Stimulated activated CD4-positive, alpha-beta T cell treated with anti-CD3 and anti-CD28 coated beads, Interleukin-12 subunit alpha, Interleukin-12 subunit beta, amount 100 ng/mL, for 4 hours (primary cell): ENCODE results near the gene MEST.
"Not testable (repeated sequence)": the region's sequence is repeated elsewhere in the genome, so short reads cannot be mapped to it uniquely, and the experiment has no call there.

Experiments
- DNase-seq: peaks from one replicate; pipeline ENCODE4 v3.0.0-alpha.2; 2020

The MEST gene, protein sequence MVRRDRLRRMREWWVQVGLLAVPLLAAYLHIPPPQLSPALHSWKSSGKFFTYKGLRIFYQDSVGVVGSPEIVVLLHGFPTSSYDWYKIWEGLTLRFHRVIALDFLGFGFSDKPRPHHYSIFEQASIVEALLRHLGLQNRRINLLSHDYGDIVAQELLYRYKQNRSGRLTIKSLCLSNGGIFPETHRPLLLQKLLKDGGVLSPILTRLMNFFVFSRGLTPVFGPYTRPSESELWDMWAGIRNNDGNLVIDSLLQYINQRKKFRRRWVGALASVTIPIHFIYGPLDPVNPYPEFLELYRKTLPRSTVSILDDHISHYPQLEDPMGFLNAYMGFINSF

DNA sequence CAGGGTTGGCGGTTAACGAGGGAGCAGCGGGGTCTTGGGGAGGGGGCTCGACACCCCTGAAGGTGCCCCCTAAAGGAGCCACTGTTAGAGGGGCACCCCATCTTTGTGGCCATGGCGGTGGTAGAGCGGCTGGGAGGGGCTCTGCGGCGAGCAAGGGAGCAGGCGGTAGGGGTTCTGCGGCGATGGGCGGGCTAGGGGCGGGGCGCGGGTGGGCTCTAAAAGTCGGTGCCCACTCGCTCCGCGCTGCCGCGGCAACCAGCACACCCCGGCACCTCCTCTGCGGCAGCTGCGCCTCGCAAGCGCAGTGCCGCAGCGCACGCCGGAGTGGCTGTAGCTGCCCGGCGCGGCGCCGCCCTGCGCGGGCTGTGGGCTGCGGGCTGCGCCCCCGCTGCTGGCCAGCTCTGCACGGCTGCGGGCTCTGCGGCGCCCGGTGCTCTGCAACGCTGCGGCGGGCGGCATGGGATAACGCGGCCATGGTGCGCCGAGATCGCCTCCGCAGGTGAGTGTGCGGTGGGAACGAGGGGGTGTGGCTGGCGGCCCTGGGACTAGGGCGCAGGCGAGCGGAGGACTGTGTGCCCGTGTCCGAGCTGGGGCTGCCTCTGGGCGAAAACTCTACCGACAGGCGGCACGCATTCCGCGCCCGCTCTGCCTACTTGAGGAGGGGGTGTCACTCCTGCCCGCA is at the start of gene MEST:
MEST (plus strand) TSS at position 245 of the 682 bp plus-strand sequence; CDS start at position 474, 229 bp downstream.
- DNase-seq = no peak

- no peak for DNase-seq
Measured at GRCh38 chr7:130442601-130443000, 49.3 kb upstream of the MEST start.

- no peak for DNase-seq
Measured at GRCh38 chr7:130444234-130444633, 47.7 kb upstream of the MEST start.

- no peak for DNase-seq
Measured at GRCh38 chr7:130444751-130445407, 47.0 kb upstream of the MEST start.

- no peak for DNase-seq
Measured at GRCh38 chr7:130446259-130446658, 45.6 kb upstream of the MEST start.

- not testable (repeated sequence) for DNase-seq
Measured at GRCh38 chr7:130451344-130451743, 40.5 kb upstream of the MEST start.

- DNase-seq = no peak
Measured at GRCh38 chr7:130452951-130453350, 38.9 kb upstream of the MEST start.

GRCh38 chr7:130454959-130455358 is 36.9 kb upstream of the MEST start:
- DNase-seq = no peak

DNA sequence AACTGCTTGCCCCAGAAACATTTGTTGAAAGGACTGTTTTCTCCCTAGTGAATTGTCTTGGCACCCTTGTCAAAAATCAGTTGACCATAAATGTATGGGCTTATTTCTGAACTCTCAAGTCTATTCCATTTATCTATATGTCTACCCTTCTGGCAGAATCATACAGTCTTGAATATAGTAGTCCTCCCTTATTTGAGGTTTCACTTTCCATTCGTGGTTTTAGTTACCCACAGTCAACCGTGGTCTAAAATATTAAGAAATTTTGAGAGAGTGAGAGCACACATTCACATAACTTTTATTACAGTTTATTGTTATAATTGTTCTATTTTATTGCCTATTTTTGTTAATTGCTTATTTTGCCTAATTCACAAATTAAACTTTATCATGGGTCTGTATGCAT is 33.6 kb upstream of the MEST start:
- DNase-seq = no peak

DNA sequence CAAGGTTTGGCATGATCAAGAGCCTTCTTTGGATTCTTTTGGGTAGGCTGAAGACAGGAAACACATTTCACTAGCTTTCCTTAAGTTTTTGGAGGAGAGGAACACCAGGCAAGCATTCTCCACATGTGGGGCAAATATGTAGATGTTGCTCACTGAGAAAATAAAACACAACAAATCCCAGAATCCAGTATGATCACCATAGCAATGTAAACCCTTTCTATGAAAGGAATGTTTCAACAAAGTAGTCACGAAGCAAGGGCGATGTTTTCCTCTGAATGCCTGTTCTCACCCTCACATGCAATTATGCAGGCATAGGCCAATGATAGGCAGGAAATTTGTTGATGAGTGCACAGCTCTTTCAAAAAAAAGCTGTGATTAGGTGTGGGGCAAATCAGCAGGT is 30.6 kb upstream of the MEST start:
- DNase-seq = no peak

DNA sequence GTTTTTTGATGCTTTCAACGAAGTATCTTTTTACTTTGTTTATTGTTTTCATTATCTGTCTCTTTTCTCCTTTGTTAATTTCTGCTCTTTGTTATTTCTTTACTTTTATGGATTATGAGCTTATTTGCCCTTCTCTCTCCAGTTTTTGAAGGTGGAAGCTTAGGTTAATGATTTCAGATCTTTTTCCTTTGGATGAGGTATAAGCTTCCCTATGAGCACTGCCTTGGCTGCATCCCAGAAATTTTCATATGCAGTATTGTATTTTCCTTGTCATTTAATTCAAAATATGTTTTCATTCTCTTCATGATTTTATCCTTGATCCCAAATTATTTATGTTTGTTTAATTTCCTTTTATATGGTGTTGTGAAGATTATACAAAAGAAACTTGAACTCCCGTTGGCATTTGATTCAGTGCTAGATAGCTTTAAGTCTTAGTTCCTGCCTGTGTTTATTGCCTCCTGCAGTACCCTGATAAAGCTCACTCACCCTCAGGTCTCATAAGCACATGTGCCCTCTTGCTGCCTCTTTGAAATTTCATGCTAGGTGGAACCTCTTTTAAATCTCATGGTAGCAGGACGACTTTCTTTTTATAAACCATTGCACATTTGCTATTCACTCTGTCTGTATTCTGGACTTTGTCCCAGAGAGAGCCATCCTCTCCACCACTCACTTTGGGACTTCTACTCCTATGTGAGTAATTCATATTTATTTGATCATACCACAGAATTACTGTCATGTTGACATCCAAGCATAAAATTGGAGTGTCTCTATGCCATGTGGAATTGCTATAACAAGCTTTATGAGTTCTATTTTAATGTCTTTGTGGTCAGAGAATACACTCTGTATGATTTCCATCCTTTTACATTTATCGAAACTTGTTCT is 28.1 kb upstream of the MEST start:
- DNase-seq = no peak

- no peak for DNase-seq
Measured at GRCh38 chr7:130468612-130469011, 23.3 kb upstream of the MEST start.

- DNase-seq = no peak
Measured at GRCh38 chr7:130471974-130472373, 19.9 kb upstream of the MEST start.

- no peak for DNase-seq
Measured at GRCh38 chr7:130473289-130473688, 18.6 kb upstream of the MEST start.

GRCh38 chr7:130473876-130474275 is 18.0 kb upstream of the MEST start:
- no peak for DNase-seq

DNA sequence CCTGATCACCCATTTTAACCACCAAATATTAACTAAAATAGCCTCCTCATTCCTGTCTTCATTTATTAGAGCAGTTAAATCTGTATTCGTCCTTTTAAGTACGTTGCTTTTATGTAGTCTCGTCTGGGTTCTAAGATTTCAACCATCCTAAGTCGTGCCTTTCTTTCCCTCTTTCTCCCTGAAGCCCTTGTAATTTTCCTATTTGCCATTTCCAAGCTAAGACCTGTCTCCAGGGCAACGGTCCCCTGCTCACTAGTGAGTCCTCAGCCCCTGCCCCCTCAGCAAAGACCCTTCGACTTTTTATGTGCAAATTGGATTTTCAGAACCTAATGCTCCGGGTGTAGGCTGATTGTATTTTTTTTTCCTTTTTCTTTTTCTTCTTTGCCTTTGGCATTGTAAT is 16.1 kb upstream of the MEST start:
- DNase-seq = no peak

DNA sequence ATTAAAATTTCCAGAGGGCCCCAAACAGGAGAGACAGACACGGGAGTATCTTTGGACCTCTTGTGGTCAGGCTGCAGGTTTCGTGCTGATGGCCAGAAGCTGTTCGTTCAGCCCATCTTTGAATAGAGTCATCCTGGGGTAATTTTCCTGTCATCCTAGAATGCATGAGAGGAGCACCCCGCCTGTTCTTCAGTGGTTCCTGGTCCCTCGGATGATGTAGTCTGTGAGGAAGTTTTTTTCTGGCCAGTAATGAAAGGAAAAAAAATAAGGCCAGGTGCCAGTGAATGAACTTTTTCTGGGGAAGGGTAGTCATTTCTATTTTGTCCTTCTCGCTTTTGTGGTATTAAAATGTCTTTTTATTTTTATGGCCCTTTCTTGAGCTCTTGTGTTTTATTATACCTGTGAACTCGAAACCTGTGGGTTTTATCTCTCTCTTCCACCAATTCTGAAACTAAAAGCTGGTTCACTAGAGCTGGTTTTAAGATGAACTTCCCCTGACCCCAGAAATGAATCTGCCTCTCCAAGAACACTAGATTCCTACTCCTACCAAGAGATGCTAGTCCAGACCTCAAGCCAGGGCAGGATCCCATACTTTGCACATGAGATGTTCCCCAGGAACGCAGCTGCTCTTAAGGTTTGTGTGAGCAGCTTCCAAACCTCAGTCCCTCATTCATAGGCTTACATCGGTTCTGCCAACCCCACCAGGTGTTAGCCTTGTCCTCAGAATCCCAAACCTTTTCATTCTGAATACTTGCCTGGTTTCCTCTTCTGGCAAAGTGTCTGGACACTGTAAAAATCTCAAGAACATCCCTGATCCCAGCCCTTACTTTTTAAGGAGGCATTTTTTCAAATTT is 15.4 kb upstream of the MEST start:
- DNase-seq = no peak

DNA sequence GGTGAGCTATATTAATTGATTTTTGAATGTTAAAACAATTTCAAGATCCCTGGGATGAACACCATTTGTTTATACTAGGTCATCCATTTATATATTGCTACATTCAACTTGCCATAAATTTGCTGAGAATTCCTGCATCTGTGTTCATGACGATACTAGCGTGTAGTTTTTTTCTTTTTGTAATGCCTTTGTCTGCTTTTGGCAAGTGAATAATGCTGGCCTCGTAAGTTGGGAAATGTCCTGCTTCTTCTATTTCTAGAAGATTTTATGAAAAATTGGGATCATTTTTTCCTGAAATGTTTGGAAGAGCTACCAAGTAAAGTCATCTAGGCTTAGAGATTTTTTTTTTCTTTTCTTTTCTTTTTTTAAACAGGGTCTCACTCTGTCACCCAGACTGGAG is 12.9 kb upstream of the MEST start:
- no peak for DNase-seq

DNA sequence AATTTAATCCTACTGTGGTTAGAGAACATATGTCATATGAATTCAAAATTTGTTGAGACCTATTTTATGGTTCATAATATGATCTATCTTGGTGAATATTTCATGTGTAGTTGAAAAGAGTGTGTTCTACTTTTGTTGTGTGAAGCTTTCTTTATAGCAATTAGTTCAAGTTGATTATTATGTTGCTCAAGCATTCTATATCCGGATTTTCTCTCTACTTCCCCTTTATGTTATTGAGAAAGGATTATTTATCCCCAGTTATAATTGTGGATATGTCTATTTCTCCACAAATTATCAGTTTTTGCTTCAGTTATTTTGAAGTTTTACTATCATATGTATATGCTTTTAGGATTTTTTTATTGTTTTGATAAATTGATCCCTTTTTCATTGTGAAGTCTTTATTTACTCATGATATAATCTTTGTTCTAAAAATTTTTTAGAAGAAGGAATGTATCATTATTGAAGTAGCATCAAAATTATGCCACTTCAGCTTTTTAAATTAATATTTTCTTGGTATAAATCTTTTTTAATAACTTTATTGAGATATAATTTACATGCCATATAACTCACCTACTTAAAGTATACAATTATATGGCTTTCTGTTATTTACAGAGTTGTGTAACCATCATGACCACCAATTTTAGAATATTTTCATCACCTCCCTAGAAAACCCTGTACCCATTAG is 12.0 kb upstream of the MEST start:
- DNase-seq = no peak

- no peak for DNase-seq
Measured at GRCh38 chr7:130481898-130482297, 10.0 kb upstream of the MEST start.

- DNase-seq = no peak
Measured at GRCh38 chr7:130483031-130483430, 8.9 kb upstream of the MEST start.

GRCh38 chr7:130485734-130486113 is 6.2 kb upstream of the MEST start:
- no peak for DNase-seq
